Stimulated activated naive CD8-positive, alpha-beta T cell treated with anti-CD3 and anti-CD28 coated beads, Interleukin-15, Interleukin-2, amounts not matched to agents 100 U/mL and 50 U/mL, for 24 hours (primary cell): ENCODE results near the gene APOBEC3B.
A peak's percentile ranks its signal among the peaks of the same experiment; 100 is the strongest.
"Not testable (repeated sequence)": the region's sequence is repeated elsewhere in the genome, so short reads cannot be mapped to it uniquely, and the experiment has no call there.

ENCODE experiments used
- ATAC-seq: fragments of 150-1000 bp; cut with Tn5 transposase; one replicate; pipeline ENCODE4 v1.10.0; 2021
- DNase-seq: peaks from one replicate; pipeline ENCODE4 v3.0.0; 2021

The APOBEC3B gene

GRCh38 chr22:39031434-39032295 is 49.5 kb downstream of the APOBEC3B start:
- DNase-seq, ATAC-seq: not testable (repeated sequence)

GRCh38 chr22:39037071-39037470 is 54.9 kb downstream of the APOBEC3B start:
- DNase-seq, ATAC-seq: not testable (repeated sequence)

- DNase-seq (no peak), ATAC-seq (no peak)
These were observed 57.4 kb downstream of the APOBEC3B start for GRCh38 chr22:39039306-39040126.

GRCh38 chr22:39040155-39040537 is 58.0 kb downstream of the APOBEC3B start:
- not testable (repeated sequence) for ATAC-seq

GRCh38 chr22:39040538-39041296 is 58.6 kb downstream of the APOBEC3B start, which contains the start of gene APOBEC3F:
TSS of gene APOBEC3F (plus strand) at chr22:39040864. CDS start at chr22:39040961, 97 bp downstream.
- DNase-seq (peak; percentile 73), ATAC-seq (peak; percentile 97)

More at GRCh38 chr22:39040155-39040537, 58.0 kb downstream of the APOBEC3B start:
- DNase-seq, result not testable (repeated sequence)

- ATAC-seq (no peak), DNase-seq (no peak)
These were observed 59.8 kb downstream of the APOBEC3B start for GRCh38 chr22:39041908-39042307.
